B cell (primary cell): ENCODE results near the gene RAB10. TPM values are rescaled to one million over a fixed set of nuclear protein-coding genes. Genes with fewer than 3 reads are reported as not detected.
"Not testable (repeated sequence)": the region's sequence is repeated elsewhere in the genome, so short reads cannot be mapped to it uniquely, and the experiment has no call there.

Experiments
- ATAC-seq: fragments of 200-7000 bp; cut with Tn5 transposase; one replicate; pipeline ENCODE4 v1.10.0; 2021; ENCODE audit warnings: low read depth, mild to moderate bottlenecking, moderate number of reproducible peaks, moderate library complexity
- CTCF ChIA-PET: fragments of 350-600 bp; sonication (Branson Sonifier 250); formaldehyde crosslinking; loops from one replicate; lab custom pipeline; 2021; ENCODE audit warnings: antibody characterized with exemption, inconsistent platforms; lab: Charles Lee
- POLR2A ChIA-PET: fragments of 350-600 bp; sonication (Branson Sonifier 250); formaldehyde crosslinking; loops from one replicate; lab custom pipeline; 2021; ENCODE audit warnings: antibody characterized with exemption; lab: Charles Lee
- DNase-seq: peaks from one replicate; pipeline ENCODE4 v3.0.0; 2013
- H2AFZ ChIP-seq: 2 replicates; pipeline ENCODE4 v1.6.1; 2012; ENCODE audit warnings: mild to moderate bottlenecking, low read depth, low read length; ENCODE audit not compliant: insufficient read depth, poor library complexity, severe bottlenecking
- H3K27ac ChIP-seq, 2 donors: 1 replicate in 1 of 2; 2 replicates in 1 of 2; pipeline ENCODE4 v1.5.1; 2012 to 2013; ENCODE audit warnings: low read length in 2 of 2, mild to moderate bottlenecking in 2 of 2, moderate library complexity in 1 of 2
- H3K27me3 ChIP-seq, 4 experiments: fragments of 200-600 bp in 1 of 4; sonication (generic) in 1 of 4; replicated peaks in 1 of 4; 1 replicate in 2 of 4; 2 replicates in 2 of 4; pipeline versions ENCODE4 v1.6.1 to v1.7.0; 2013 to 2016; ENCODE audit warnings: low read length in 3 of 4, mild to moderate bottlenecking in 2 of 4, mixed read lengths in 1 of 4, moderate library complexity in 1 of 4; ENCODE audit not compliant: insufficient read depth in 4 of 4, control insufficient read depth in 3 of 4; ENCODE audit errors: control extremely low read depth in 1 of 4
- H3K36me3 ChIP-seq, 2 experiments: replicated peaks in 1 of 2; 1 replicate in 1 of 2; 2 replicates in 1 of 2; pipeline versions ENCODE4 v1.6.1 to v1.7.1; 2013; ENCODE audit warnings: low read length in 1 of 2; ENCODE audit not compliant: insufficient read depth in 2 of 2, control insufficient read depth in 1 of 2; ENCODE audit errors: control extremely low read depth in 1 of 2, extremely low read depth in 1 of 2
- H3K4me1 ChIP-seq, 2 donors: fragments of 200-600 bp in 1 of 2; sonication (generic) in 1 of 2; 1 replicate in 1 of 2; 2 replicates in 1 of 2; pipeline versions ENCODE4 v1.5.1 to v1.6.1; 2013 to 2017; ENCODE audit warnings: low read length in 2 of 2; ENCODE audit not compliant: control insufficient read depth in 2 of 2, insufficient read depth in 2 of 2
- H3K4me2 ChIP-seq: replicated peaks from 2 replicates; pipeline ENCODE3; 2012; ENCODE audit warnings: mild to moderate bottlenecking, low read depth, low read length; ENCODE audit not compliant: poor library complexity, severe bottlenecking
- H3K4me3 ChIP-seq, 5 experiments: fragments of 200-600 bp in 1 of 5; sonication (generic) in 1 of 5; 1 replicate in 3 of 5; 2 replicates in 2 of 5; pipeline versions ENCODE4 v1.5.1 to v1.7.0; 2011 to 2016; ENCODE audit warnings: low read length in 4 of 5, mild to moderate bottlenecking in 4 of 5, low read depth in 2 of 5, control low read depth in 1 of 5, moderate library complexity in 1 of 5; ENCODE audit not compliant: insufficient read depth in 1 of 5; ENCODE audit errors: control extremely low read depth in 1 of 5, extremely low read depth in 1 of 5
- H3K79me2 ChIP-seq: fragments of 200-600 bp; sonication (generic); one replicate; pipeline ENCODE4 v1.6.0; 2016; ENCODE audit warnings: low read length; ENCODE audit not compliant: control insufficient read depth, insufficient read depth
- H3K9ac ChIP-seq: fragments of 200-600 bp; sonication (generic); 2 replicates; pipeline ENCODE4 v1.6.1; 2017; ENCODE audit warnings: mild to moderate bottlenecking, low read length, moderate library complexity
- H3K9me3 ChIP-seq, 3 donors: one replicate each; pipeline versions ENCODE4 v1.6.1 to v1.7.1; 2013; ENCODE audit warnings: low read length in 2 of 3; ENCODE audit not compliant: control insufficient read depth in 2 of 3, insufficient read depth in 1 of 3; ENCODE audit errors: control extremely low read depth in 1 of 3
- H4K20me1 ChIP-seq: 2 replicates; pipeline ENCODE4 v1.6.0; 2012; ENCODE audit warnings: mild to moderate bottlenecking, low read length; ENCODE audit not compliant: insufficient read depth, control insufficient read depth, poor library complexity, severe bottlenecking
- H3K27ac Mint-ChIP-seq: one replicate; pipeline ENCODE4 v1.8.0; 2021; ENCODE audit warnings: mixed read lengths
- H3K27me3 Mint-ChIP-seq: one replicate; pipeline ENCODE4 v1.8.0; 2021; ENCODE audit warnings: mixed read lengths
- H3K4me1 Mint-ChIP-seq: one replicate; pipeline ENCODE4 v1.8.0; 2021; ENCODE audit warnings: mixed read lengths
- H3K4me3 Mint-ChIP-seq: one replicate; pipeline ENCODE4 v1.8.0; 2021; ENCODE audit warnings: mixed read lengths
- H3K9me3 Mint-ChIP-seq: one replicate; pipeline ENCODE4 v1.8.0; 2022; ENCODE audit warnings: mixed read lengths; ENCODE audit not compliant: insufficient read depth
- EZH2 ChIP-seq: IDR thresholded peaks from 2 replicates; pipeline ENCODE4 v1.6.1; 2012; ENCODE audit warnings: borderline replicate concordance, low read depth, mild to moderate bottlenecking, moderate library complexity, low read length; ENCODE audit not compliant: insufficient read depth, poor library complexity, severe bottlenecking
- WGBS: methylation state at CpG from one replicate; pipeline ENCODE4 v1.1.5; 2013; ENCODE audit warnings: missing lambda C conversion rate; ENCODE audit not compliant: insufficient coverage; 5-methylcytosine and 5-hydroxymethylcytosine counted together
- intact Hi-C: fragments of 100-400 bp; cut with micrococcal nuclease; formaldehyde crosslinking; loops from one replicate; pipeline ENCODE4 v1.10.0; 2022
- polyA plus RNA-seq: library from polyadenylated mRNA; depleted of rRNA; stranded (reverse); fragments of >200 nt; gene quantifications from 2 replicates; pipeline ENCODE4 v1.2.3, GENCODE V29; 2012
- total RNA-seq, 2 donors: library from RNA; stranded (reverse); fragments of 120-200 nt in 1 of 2; gene quantifications; 1 replicate in 1 of 2; 2 replicates in 1 of 2; pipeline versions ENCODE4 v1.2.3 to v1.2.4, GENCODE V29; 2013 to 2022
- TF ChIP-seq, protein P1 (sequence below): fragments of 200-600 bp; IDR thresholded peaks from one replicate; pipeline ENCODE4 v1.8.0; 2022; ENCODE audit warnings: antibody characterized with exemption, mild to moderate bottlenecking

The RAB10 gene
- total and polyA plus RNA-seq, 2 donors (not counting 1 experiment from before 2014, with no cell fraction given) = 21.7 to 66.7 TPM

DNA sequence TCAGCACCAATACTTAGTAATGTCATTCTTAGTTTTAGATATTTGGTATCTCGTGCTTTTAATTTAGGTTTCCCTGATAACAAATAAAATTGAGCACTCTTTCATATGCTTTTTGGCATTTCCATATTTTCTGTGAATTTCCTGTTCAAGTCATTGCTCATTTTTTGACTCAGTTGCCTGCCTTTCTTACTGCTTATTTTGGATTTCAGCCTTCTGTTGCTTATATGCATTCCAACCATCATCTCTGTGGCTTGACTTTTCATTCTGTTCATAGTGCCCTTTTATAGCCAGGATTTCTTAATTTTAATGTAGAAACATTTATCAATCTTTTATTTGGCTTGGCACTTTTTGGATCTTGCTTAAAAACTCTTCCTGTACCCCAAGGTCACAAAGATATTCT is 37.0 kb upstream of the RAB10 start:
- peaks cover 5% of the 10 kb centered on the region for H3K27me3 Mint-ChIP-seq
- H3K4me1 Mint-ChIP-seq = peaks cover 1% of the 10 kb centered on the region
- Histone ChIP-seq H4K20me1 (no peaks in the 10 kb centered on the region), H3K27me3 (peaks cover 0 to 6% (median 0%) of the 10 kb centered on the region in 4 experiments), H2AFZ (no peak overlapping the region), H3K4me1 (no peaks in the 10 kb centered on the region), H3K9ac (no peak overlapping the region), H3K9me3 (no peaks in the 10 kb centered on the region), H3K27ac (no peak overlapping the region), H3K79me2 (no peaks in the 10 kb centered on the region), H3K4me3 (no peak overlapping the region), H3K4me2 (no peak overlapping the region), H3K36me3 (no peaks in the 10 kb centered on the region)
- ChIA-PET POLR2A (interaction anchor here (0.6 kb wide), 1 partner anchor 144 kb away, joined by 5 read pairs; no protein-coding TSS in a partner anchor), CTCF (no interaction called here)
- ATAC-seq (no peak), DNase-seq (no peak)
- no CpG with 5 or more reads among the region's 1 CpG for WGBS
- TF ChIP-seq, protein P1, sequence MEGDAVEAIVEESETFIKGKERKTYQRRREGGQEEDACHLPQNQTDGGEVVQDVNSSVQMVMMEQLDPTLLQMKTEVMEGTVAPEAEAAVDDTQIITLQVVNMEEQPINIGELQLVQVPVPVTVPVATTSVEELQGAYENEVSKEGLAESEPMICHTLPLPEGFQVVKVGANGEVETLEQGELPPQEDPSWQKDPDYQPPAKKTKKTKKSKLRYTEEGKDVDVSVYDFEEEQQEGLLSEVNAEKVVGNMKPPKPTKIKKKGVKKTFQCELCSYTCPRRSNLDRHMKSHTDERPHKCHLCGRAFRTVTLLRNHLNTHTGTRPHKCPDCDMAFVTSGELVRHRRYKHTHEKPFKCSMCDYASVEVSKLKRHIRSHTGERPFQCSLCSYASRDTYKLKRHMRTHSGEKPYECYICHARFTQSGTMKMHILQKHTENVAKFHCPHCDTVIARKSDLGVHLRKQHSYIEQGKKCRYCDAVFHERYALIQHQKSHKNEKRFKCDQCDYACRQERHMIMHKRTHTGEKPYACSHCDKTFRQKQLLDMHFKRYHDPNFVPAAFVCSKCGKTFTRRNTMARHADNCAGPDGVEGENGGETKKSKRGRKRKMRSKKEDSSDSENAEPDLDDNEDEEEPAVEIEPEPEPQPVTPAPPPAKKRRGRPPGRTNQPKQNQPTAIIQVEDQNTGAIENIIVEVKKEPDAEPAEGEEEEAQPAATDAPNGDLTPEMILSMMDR = no peak
- no peak for TF ChIP-seq EZH2
- no peaks in the 10 kb centered on the region for H3K9me3 Mint-ChIP-seq
- intact Hi-C loops = no loop called here
- no peak overlapping the region for H3K27ac Mint-ChIP-seq
- no peak overlapping the region for H3K4me3 Mint-ChIP-seq

DNA sequence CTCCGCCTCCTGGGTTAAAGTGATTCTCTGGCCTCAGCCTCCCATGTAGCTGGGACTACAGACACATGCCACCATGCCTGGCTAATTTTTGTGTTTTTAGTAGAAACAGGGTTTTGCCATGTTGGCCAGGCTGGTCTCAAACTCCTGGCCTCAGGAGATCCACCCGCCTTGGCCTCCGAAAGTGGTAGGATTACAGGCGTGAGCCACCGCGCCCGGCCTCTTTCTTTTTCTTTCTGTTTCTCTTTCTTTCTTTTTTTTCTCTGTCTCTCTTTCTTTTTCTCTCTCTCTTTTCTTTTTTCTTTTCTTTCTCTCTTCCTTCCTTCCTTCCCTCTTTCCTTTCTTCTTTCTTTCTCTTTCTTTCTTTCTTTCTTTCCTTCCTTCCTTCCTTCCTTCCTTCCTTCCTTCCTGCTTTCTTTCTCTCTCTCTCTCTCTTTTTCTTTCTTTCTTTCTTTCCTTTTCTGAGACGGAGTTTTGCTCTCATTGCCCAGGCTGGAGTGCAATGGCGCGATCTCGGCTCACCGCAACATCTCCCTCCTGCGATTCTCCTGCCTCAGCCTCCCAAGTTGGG is 35.0 kb upstream of the RAB10 start:
- H3K27ac ChIP-seq, H3K4me2 ChIP-seq, H3K4me1 Mint-ChIP-seq, H3K9ac ChIP-seq, H3K9me3 ChIP-seq, H3K4me1 ChIP-seq, DNase-seq, H2AFZ ChIP-seq, H4K20me1 ChIP-seq, intact Hi-C loops, ATAC-seq, H3K4me3 ChIP-seq, H3K36me3 ChIP-seq, H3K27ac Mint-ChIP-seq, H3K79me2 ChIP-seq, H3K4me3 Mint-ChIP-seq, H3K9me3 Mint-ChIP-seq, H3K27me3 Mint-ChIP-seq, POLR2A ChIA-PET: not testable (repeated sequence)
- peaks cover 0 to 10% (median 0%) of the 10 kb centered on the region in 4 experiments for H3K27me3 ChIP-seq
- 97% methylated on average over 13 of the region's 13 CpGs for WGBS
- CTCF ChIA-PET = interaction anchor here (0.7 to 0.9 kb wide), 2 partner anchors 20 to 332 kb away, joined by 4 to 8 read pairs; no protein-coding TSS in a partner anchor

DNA sequence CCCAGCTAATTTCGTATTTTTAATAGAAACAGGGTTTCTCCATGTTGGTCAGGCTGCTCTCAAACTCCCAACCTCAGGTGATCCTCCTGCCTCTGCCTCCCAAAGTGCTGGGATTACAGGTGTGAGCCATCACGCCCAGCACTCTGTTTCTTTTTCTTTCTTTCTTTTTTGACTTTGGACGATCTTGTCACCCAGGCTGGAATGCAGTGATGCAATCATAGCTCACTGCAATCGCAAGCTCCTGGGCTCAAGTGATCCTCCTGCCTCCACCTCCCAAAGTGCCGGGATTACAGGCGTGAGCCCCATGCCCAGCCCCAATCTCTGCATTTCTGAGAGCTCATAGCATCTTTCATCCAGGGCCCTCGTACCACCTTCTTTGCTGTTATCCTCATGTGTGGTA is 34.5 kb upstream of the RAB10 start:
- H3K4me2 ChIP-seq, POLR2A ChIA-PET: not testable (repeated sequence)

More for the DNA sequence above, 34.5 kb upstream of the RAB10 start:
- intact Hi-C loops, H3K4me3 Mint-ChIP-seq, H3K4me1 ChIP-seq, H3K9me3 Mint-ChIP-seq, ATAC-seq, H2AFZ ChIP-seq, DNase-seq, H3K27me3 Mint-ChIP-seq, H4K20me1 ChIP-seq, H3K36me3 ChIP-seq, H3K79me2 ChIP-seq, H3K27ac ChIP-seq, H3K9ac ChIP-seq, H3K27ac Mint-ChIP-seq, H3K9me3 ChIP-seq, H3K4me3 ChIP-seq, H3K4me1 Mint-ChIP-seq: not testable (repeated sequence)
- peaks cover 0 to 10% (median 0%) of the 10 kb centered on the region in 4 experiments for H3K27me3 ChIP-seq
- 97% methylated on average over 7 of the region's 7 CpGs for WGBS
- CTCF ChIA-PET = interaction anchor here (0.5 to 1.8 kb wide), 3 partner anchors 8 to 349 kb away, joined by 3 to 6 read pairs (median 4); no protein-coding TSS in a partner anchor
